ENCODE measurements around the gene ZNRD2.

- TF ChIP-seq CTCF (IDR thresholded peaks at IDR 0.05; ENCODE audit: poor library complexity) (no peak), EZH2 (IDR thresholded peaks at IDR 0.05; ENCODE audit: borderline replicate concordance) (no peak), EZH2phosphoT487 (IDR thresholded peaks at IDR 0.05; ENCODE audit: low read depth, severe bottlenecking, unreplicated experiment) (no peak)
Measured at GRCh38 chr11:65595543-65596281, 25.4 kb downstream of the ZNRD2 start, which contains the start of gene KCNK7.
